Measurements from ENCODE around the gene SP140L.
A peak's percentile ranks its signal among the peaks of the same experiment; 100 is the strongest.

Gene SP140L

DNA sequence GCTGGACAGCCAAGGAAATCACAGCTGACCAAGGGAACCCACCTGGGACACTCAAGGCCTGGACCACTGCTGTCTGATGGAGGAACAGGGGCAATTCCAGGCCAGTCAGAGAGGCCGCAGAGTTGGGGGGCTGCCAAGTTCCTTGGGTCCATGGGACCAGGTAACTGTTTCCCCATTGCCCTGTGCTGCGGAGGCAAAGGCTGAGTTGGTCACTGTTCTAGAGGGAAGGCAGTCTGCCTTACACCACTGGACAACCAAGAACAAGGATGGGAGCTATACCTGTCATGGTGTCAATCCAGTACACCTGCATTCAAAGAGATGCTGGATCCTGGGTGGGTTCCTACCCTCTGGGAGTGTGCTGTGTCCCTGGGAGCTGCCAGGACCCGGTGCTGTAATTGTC lies 9.6 kb upstream of the SP140L start:
- TF ChIP-seq, protein P1, sequence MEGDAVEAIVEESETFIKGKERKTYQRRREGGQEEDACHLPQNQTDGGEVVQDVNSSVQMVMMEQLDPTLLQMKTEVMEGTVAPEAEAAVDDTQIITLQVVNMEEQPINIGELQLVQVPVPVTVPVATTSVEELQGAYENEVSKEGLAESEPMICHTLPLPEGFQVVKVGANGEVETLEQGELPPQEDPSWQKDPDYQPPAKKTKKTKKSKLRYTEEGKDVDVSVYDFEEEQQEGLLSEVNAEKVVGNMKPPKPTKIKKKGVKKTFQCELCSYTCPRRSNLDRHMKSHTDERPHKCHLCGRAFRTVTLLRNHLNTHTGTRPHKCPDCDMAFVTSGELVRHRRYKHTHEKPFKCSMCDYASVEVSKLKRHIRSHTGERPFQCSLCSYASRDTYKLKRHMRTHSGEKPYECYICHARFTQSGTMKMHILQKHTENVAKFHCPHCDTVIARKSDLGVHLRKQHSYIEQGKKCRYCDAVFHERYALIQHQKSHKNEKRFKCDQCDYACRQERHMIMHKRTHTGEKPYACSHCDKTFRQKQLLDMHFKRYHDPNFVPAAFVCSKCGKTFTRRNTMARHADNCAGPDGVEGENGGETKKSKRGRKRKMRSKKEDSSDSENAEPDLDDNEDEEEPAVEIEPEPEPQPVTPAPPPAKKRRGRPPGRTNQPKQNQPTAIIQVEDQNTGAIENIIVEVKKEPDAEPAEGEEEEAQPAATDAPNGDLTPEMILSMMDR (IDR thresholded peaks at IDR 0.05; ENCODE audit: borderline replicate concordance, control extremely low read depth, extremely low read depth, insufficient read depth, missing control alignments), result no peak
- in situ Hi-C loops (cut with MboI; ENCODE audit: low sequenced_read_pairs, unreplicated experiment), result no loop called here
- no peak for DNase-seq (ENCODE audit: low spot score)

DNA sequence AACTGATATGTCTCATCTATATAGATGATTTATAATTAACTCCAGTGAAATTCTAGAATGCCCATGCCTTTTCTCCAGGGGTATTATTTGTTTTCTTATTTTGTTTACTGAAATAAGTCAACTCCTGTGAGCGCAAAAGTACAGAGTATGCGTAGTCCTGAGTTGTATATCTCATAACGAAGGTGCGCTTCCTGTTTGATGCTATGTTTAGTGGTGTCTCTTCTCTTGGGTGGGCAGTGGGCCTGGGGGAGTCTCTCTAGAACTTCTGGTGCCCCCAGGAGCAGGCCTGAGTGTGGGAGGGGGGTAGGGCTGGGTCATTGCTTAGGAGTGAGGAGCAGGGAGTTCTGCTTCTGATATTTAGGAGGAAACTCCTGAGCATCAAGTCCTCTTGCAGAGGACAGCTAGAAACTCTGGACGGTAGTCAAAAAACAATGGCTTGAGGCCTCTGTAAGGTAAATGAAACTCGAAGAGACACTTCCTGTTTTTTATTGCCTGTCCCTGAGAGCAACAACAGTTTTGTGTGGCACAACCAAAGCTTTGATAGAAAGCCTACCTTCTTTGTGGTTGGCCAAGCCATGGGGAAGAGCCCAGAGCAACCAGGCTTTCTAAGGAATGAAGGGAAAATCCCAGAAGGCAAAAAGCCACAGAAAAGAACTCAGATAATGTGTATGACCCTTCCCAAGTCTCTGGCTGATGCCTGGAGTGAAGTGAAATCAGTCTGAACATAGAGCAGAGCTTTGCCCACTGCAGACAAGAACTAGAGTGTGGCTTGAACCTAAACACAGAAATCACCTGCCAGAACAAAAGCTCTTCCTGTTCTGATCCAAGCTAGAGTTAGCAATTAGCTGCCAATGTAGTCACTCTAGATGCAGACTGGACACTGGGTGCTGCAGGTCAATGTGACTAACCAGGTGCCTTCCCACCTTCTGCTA lies 8.5 kb upstream of the SP140L start:
- TF ChIP-seq, protein P1 (IDR thresholded peaks at IDR 0.05; ENCODE audit: borderline replicate concordance, control extremely low read depth, extremely low read depth, insufficient read depth, missing control alignments), result no peak
- in situ Hi-C loops (cut with MboI; ENCODE audit: low sequenced_read_pairs, unreplicated experiment), result no loop called here
- peak; percentile 55 for DNase-seq (ENCODE audit: low spot score)

DNA sequence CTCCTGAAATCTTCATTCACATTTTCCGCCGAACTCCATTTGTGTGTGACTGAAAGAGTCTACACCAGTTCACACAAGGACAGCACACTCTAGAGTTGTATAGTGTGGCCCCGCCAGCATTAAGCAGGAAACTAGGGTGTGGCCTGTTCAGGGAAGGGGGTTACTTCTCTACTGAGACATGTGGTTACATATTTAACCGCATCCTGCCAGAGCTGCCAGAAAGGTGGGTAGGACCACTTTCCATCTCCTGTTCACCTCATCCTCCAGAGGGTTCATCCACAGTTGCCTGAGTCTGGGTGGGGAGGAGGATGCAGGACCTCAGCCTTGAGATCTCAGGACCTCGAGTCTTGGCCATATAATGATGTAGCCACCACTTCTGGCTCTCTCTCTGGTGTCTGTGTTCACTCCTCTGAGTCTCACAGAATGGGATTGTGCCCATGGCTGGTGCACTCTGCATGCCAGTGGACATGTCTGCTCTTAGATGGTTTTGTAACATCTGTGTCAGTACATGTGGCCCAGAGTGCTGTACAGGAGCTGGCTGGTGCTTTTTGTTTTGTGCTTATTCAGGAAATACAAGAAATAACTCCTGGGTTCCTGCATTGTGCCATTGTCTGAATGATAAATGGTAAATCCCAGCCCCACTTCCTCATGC lies 7.7 kb upstream of the SP140L start:
- TF ChIP-seq, protein P1 (IDR thresholded peaks at IDR 0.05; ENCODE audit: borderline replicate concordance, control extremely low read depth, extremely low read depth, insufficient read depth, missing control alignments), result no peak
- DNase-seq (ENCODE audit: low spot score), result peak; percentile 54
- in situ Hi-C loops (cut with MboI; ENCODE audit: low sequenced_read_pairs, unreplicated experiment), result no loop called here

DNA sequence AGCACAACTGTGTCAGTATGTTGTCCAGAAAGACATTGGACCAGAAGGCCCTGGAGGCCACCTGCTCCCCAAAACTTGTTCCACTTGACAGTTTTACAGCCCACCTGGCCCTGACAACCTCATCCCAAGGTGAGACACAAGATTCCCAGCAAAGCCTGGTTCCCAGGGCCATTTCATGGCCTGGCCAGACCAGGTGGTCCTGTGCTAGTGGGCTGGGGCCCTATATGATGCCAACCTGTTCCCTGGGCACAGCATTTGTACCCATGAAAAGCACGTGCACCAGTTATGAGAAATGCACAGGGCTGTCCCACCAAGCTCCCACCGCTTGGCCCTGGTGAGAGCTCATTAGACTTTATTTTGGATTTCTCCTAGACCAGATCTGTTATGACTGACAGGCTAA lies 6.0 kb upstream of the SP140L start:
- in situ Hi-C loops (cut with MboI; ENCODE audit: low sequenced_read_pairs, unreplicated experiment), result no loop called here
- no peak for DNase-seq (ENCODE audit: low spot score)

GRCh38 chr2:230322561-230323384 lies 4.2 kb upstream of the SP140L start:
- TF ChIP-seq, protein P1 (IDR thresholded peaks at IDR 0.05; ENCODE audit: borderline replicate concordance, control extremely low read depth, extremely low read depth, insufficient read depth, missing control alignments), result no peak
- in situ Hi-C loops (cut with MboI; ENCODE audit: low sequenced_read_pairs, unreplicated experiment), result no loop called here
- no peak for DNase-seq (ENCODE audit: low spot score)

More for the DNA sequence above, 6.0 kb upstream of the SP140L start:
- TF ChIP-seq, protein P1 (IDR thresholded peaks at IDR 0.05; ENCODE audit: borderline replicate concordance, control extremely low read depth, extremely low read depth, insufficient read depth, missing control alignments), result no peak
